Stomach (tissue), 9 donors: ENCODE measurements around the gene ZSCAN9. TPM values are rescaled to one million over a fixed set of nuclear protein-coding genes. Genes with fewer than 3 reads are reported as not detected.

ENCODE experiments used
- DNase-seq, 2 donors: peaks; one replicate each; pipeline versions ENCODE4 v3.0.0 to v3.0.0-alpha.2; 2013 to 2019
- H3K27ac ChIP-seq, 5 donors: fragments of 200-600 bp in 4 of 5; sonication (generic) in 4 of 5; one replicate each; pipeline ENCODE4 v1.5.1; 2013 to 2019; ENCODE audit warnings: mild to moderate bottlenecking in 1 of 5, moderate library complexity in 1 of 5
- H3K27me3 ChIP-seq, 3 donors: fragments of 200-600 bp; sonication (generic); one replicate each; pipeline ENCODE4 v1.5.1; 2017 to 2019; ENCODE audit warnings: mixed run types in 1 of 3
- H3K36me3 ChIP-seq, 4 donors: fragments of 200-600 bp; sonication (generic); 1 replicate in 3 of 4; 2 replicates in 1 of 4; pipeline ENCODE4 v1.5.1; 2016 to 2019
- H3K4me1 ChIP-seq, 4 donors: fragments of 200-600 bp; sonication (generic); one replicate each; pipeline ENCODE4 v1.5.1; 2016 to 2019
- H3K4me3 ChIP-seq, 4 donors: fragments of 200-600 bp; sonication (generic) in 3 of 4; one replicate each; pipeline ENCODE4 v1.5.1; 2016 to 2019; ENCODE audit warnings: mild to moderate bottlenecking in 1 of 4
- H3K9me3 ChIP-seq, 4 donors: fragments of 200-600 bp; sonication (generic); one replicate each; pipeline ENCODE4 v1.5.1; 2016 to 2019
- CTCF ChIP-seq, 7 experiments: fragments of 450-650 bp in 4 of 7; fragments of 200-600 bp in 3 of 7; sonication (generic) in 3 of 7; IDR thresholded peaks; one replicate each; pipeline ENCODE4 v1.5.1; 2016 to 2019; ENCODE audit warnings: antibody characterized with exemption in 7 of 7, control low read depth in 2 of 7, mild to moderate bottlenecking in 1 of 7
- EP300 ChIP-seq: sonication (generic); formaldehyde crosslinking; IDR thresholded peaks from one replicate; pipeline ENCODE4 v1.6.1; 2017; ENCODE audit warnings: antibody characterized with exemption
- POLR2A ChIP-seq, 4 donors: fragments of 450-650 bp; IDR thresholded peaks; one replicate each; pipeline ENCODE4 v1.6.1; 2016; ENCODE audit warnings: antibody characterized with exemption in 4 of 4, control low read depth in 2 of 4, mild to moderate bottlenecking in 1 of 4, moderate library complexity in 1 of 4
- POLR2AphosphoS5 ChIP-seq, 3 donors: sonication (generic); formaldehyde crosslinking; IDR thresholded peaks; one replicate each; pipeline ENCODE4 v1.6.1; 2016; ENCODE audit warnings: antibody characterized with exemption in 3 of 3
- WGBS, 5 donors: extraction: QIAGEN DNeasy Blood & Tissue Kit in 3 of 5; methylation state at CpG; one replicate each; pipeline versions ENCODE4 v1.1.5 to v1.1.7; 2013 to 2018; 5-methylcytosine and 5-hydroxymethylcytosine counted together
- intact Hi-C: fragments of 100-400 bp; cut with DNase I; formaldehyde crosslinking; loops from one replicate; pipeline ENCODE4 v1.15.1; 2023; ENCODE audit warnings: low total_unique reads
- polyA plus RNA-seq, 3 donors: library from polyadenylated mRNA; stranded (reverse); fragments of 200-250 nt; gene quantifications; one replicate each; pipeline ENCODE4 v1.2.3, GENCODE V29; 2013
- total RNA-seq, 5 donors: library from RNA; depleted of rRNA; stranded (reverse); fragments of >200 nt; gene quantifications; one replicate each; pipeline versions ENCODE4 v1.1.0 to v1.2.3, GENCODE V29; 2014 to 2016
- donor health status: healthy with polysubstance abuse.
- donor health status: Bipolar disorder and iron deficiency.
- donor health status: healthy.

The ZSCAN9 gene
- total and polyA plus RNA-seq, 8 donors, result 1.8 to 37.9 (median 7.5) TPM

DNA sequence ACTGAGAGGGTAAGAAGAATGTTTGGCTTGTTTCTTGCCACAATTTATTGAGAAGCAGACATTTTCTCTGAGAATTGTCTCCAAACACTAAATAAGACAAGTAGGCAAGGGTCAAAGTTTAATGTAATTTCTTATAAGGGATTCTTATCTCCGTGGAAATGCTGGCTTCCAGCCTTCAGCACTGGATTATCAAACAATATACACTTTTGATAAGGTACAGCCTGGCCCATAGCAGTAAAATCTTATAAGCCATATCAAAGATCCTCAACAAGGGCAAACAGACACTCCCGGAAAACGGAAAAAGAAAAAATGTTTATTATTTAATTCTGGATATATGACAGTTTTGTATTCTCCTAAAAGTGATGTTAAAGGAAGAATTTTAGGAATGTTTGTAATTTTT, 18.5 kb upstream of the ZSCAN9 start:
- Histone ChIP-seq H3K9me3 (peaks cover 0 to 29% (median 13%) of the 10 kb centered on the region in 4 donors), H3K4me3 (no peak overlapping the region), H3K27me3 (peaks cover 8 to 87% (median 47%) of the 10 kb centered on the region in 3 donors), H3K27ac (no peak overlapping the region), H3K36me3 (no peaks in the 10 kb centered on the region), H3K4me1 (peaks cover 11 to 17% (median 13%) of the 10 kb centered on the region in 4 donors)
- intact Hi-C loops, result no loop called here
- TF ChIP-seq EP300 (no peak), POLR2AphosphoS5 (IDR thresholded peaks at IDR 0.05) (no peak), CTCF (IDR thresholded peaks at IDR 0.05) (no peak), POLR2A (IDR thresholded peaks at IDR 0.05) (no peak)
- DNase-seq, result no peak
- WGBS, 5 donors, result 10 to 29% (median 20%) methylated on average over 3 of the region's 3 CpGs

- WGBS, 5 donors, result 8 to 10% (median 9%) methylated on average over 15 of the region's 15 CpGs
- DNase-seq, result peak in 1 of 2 donors; percentile 36
- H3K4me3 ChIP-seq, result peak overlapping the region; percentile 20 to 39 (median 29)
Observed at GRCh38 chr6:28206928-28207509, 18.1 kb upstream of the ZSCAN9 start.

DNA sequence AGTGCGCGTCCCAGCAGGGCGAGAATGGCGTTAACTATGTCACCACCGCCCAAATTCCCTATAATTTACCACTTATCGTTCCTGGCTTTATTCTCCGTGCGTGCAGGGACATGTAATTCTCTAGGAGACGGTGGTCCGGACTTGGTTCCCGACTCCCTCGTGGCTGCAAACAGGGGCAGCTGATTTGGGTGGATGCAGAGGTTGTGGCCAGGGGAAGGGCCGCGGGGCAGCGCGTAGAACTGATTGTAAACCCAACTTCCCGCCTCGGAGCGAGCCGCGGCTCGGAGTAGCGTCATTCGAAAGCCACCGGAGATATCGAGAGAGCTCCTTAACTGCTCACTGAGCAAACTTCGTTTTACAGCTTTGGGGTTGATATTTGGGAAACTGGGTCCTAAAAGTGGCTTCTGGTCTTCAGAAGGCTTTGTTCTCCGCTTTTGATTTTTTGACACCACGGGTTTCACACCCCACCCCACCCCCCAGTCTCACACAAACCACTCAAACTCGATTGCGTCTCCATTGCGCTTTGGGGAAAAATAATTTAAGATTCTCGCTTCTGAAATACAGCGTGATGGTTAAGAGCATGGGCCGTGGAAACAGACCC, 17.5 kb upstream of the ZSCAN9 start:
- peak overlapping the region; percentile 20 to 39 (median 29) for H3K4me3 ChIP-seq
- no peak overlapping the region for H3K27ac ChIP-seq
- H3K36me3 ChIP-seq, result no peaks in the 10 kb centered on the region
- DNase-seq, result peak in 1 of 2 donors; percentile 65
- TF ChIP-seq POLR2A (IDR thresholded peaks at IDR 0.05) (no peak), EP300 (no peak), CTCF (IDR thresholded peaks at IDR 0.05) (no peak), POLR2AphosphoS5 (IDR thresholded peaks at IDR 0.05) (no peak)
- peaks cover 0 to 29% (median 13%) of the 10 kb centered on the region in 4 donors for H3K9me3 ChIP-seq
- intact Hi-C loops, result no loop called here
- WGBS, 5 donors, result 2 to 5% (median 4%) methylated on average over 33 to 35 of the region's 35 CpGs
- H3K4me1 ChIP-seq, result peaks cover 12 to 26% (median 21%) of the 10 kb centered on the region in 4 donors
- H3K27me3 ChIP-seq, result peaks cover 8 to 93% (median 58%) of the 10 kb centered on the region in 3 donors

More at GRCh38 chr6:28206928-28207509, 18.1 kb upstream of the ZSCAN9 start:
- intact Hi-C loops, result no loop called here
- Histone ChIP-seq H3K27me3 (peaks cover 8 to 87% (median 52%) of the 10 kb centered on the region in 3 donors), H3K36me3 (no peaks in the 10 kb centered on the region), H3K9me3 (peaks cover 0 to 29% (median 13%) of the 10 kb centered on the region in 4 donors), H3K4me1 (peaks cover 11 to 20% (median 15%) of the 10 kb centered on the region in 4 donors), H3K27ac (no peak overlapping the region)
- TF ChIP-seq POLR2AphosphoS5 (IDR thresholded peaks at IDR 0.05), result no peak
- no peak for TF ChIP-seq EP300
- TF ChIP-seq CTCF (IDR thresholded peaks at IDR 0.05), result no peak
- no peak for TF ChIP-seq POLR2A (IDR thresholded peaks at IDR 0.05)

- TF ChIP-seq CTCF (IDR thresholded peaks at IDR 0.05) (no peak), POLR2AphosphoS5 (IDR thresholded peaks at IDR 0.05) (no peak), POLR2A (IDR thresholded peaks at IDR 0.05) (no peak), EP300 (no peak)
- peak in 1 of 2 donors; percentile 27 for DNase-seq
- H3K4me3 ChIP-seq, result peak overlapping the region in 3 of 4 donors; percentile 28 to 39 (median 30)
- no peaks in the 10 kb centered on the region for H3K36me3 ChIP-seq
- no peak overlapping the region for H3K27ac ChIP-seq
- WGBS, 5 donors, result 7 to 17% (median 9%) methylated on average over 22 to 23 of the region's 23 CpGs
- peaks cover 12 to 30% (median 23%) of the 10 kb centered on the region in 4 donors for H3K4me1 ChIP-seq
- H3K27me3 ChIP-seq, result peaks cover 8 to 96% (median 62%) of the 10 kb centered on the region in 3 donors
- intact Hi-C loops, result no loop called here
- H3K9me3 ChIP-seq, result peaks cover 0 to 24% (median 11%) of the 10 kb centered on the region in 4 donors
Observed at GRCh38 chr6:28208111-28208659, 16.9 kb upstream of the ZSCAN9 start.
